ENCODE measurements around the gene UBQLN3. TPM values are rescaled to one million over a fixed set of nuclear protein-coding genes. Genes with fewer than 3 reads are reported as not detected.

The UBQLN3 gene
- total RNA-seq: not detected

GRCh38 chr11:5509803-5510202, at the start of gene UBQLN3:
Gene UBQLN3 (minus strand): TSS chr11:5509957. CDS start chr11:5509558, 399 bp downstream.
- Mint-ChIP-seq H3K4me3 (no peak within 1 kb of the TSS), H3K27ac (no peak within 1 kb of the TSS)

GRCh38 chr11:5557751-5558150, 48.0 kb upstream of the UBQLN3 start:
- Mint-ChIP-seq H3K4me1 (no peaks in the 10 kb centered on the region), H3K36me3 (ENCODE audit: low read depth) (no peaks in the 10 kb centered on the region), H3K27me3 (peaks cover 11% of the 10 kb centered on the region), H3K27ac (no peak overlapping the region), H3K4me3 (no peak overlapping the region), H3K9me3 (no peaks in the 10 kb centered on the region)
- no peak for DNase-seq
- POLR2A ChIA-PET: no interaction called here
- CTCF ChIA-PET: no interaction called here

More at GRCh38 chr11:5509803-5510202, at the start of gene UBQLN3:
- Mint-ChIP-seq H3K4me1 (no peaks in the 10 kb centered on the region), H3K27me3 (peaks cover 8% of the 10 kb centered on the region), H3K36me3 (ENCODE audit: low read depth) (no peaks in the 10 kb centered on the region), H3K9me3 (no peaks in the 10 kb centered on the region)
- POLR2A ChIA-PET: no interaction called here
- CTCF ChIA-PET: no interaction called here
- DNase-seq: no peak

GRCh38 chr11:5556596-5557188, 46.9 kb upstream of the UBQLN3 start:
- Mint-ChIP-seq H3K4me1 (no peaks in the 10 kb centered on the region), H3K9me3 (no peaks in the 10 kb centered on the region), H3K36me3 (ENCODE audit: low read depth) (no peaks in the 10 kb centered on the region), H3K27me3 (peaks cover 11% of the 10 kb centered on the region), H3K27ac (no peak overlapping the region), H3K4me3 (no peak overlapping the region)
- CTCF ChIA-PET: no interaction called here
- POLR2A ChIA-PET: no interaction called here
- DNase-seq: no peak

GRCh38 chr11:5553343-5553742, 43.6 kb upstream of the UBQLN3 start:
- no peak for DNase-seq
- Mint-ChIP-seq H3K36me3 (ENCODE audit: low read depth) (no peaks in the 10 kb centered on the region), H3K4me3 (no peak overlapping the region), H3K9me3 (no peaks in the 10 kb centered on the region), H3K27ac (no peak overlapping the region), H3K27me3 (peaks cover 11% of the 10 kb centered on the region), H3K4me1 (no peaks in the 10 kb centered on the region)
- ChIA-PET CTCF (no interaction called here), POLR2A (no interaction called here)

- no peaks in the 10 kb centered on the region for H3K36me3 Mint-ChIP-seq (ENCODE audit: low read depth)
- CTCF ChIA-PET: no interaction called here
- no peaks in the 10 kb centered on the region for H3K4me1 Mint-ChIP-seq
- POLR2A ChIA-PET: no interaction called here
- no peaks in the 10 kb centered on the region for H3K9me3 Mint-ChIP-seq
- no peak overlapping the region for H3K4me3 Mint-ChIP-seq
- H3K27me3 Mint-ChIP-seq: peaks cover 2% of the 10 kb centered on the region
- no peak overlapping the region for H3K27ac Mint-ChIP-seq
- DNase-seq: no peak
Measured at GRCh38 chr11:5550440-5551095, 40.8 kb upstream of the UBQLN3 start.

- ChIA-PET CTCF (no interaction called here), POLR2A (no interaction called here)
- H3K27ac Mint-ChIP-seq: no peak within 1 kb of the TSS
- no peak for DNase-seq
- no peaks in the 10 kb centered on the region for H3K9me3 Mint-ChIP-seq
- H3K4me1 Mint-ChIP-seq: no peaks in the 10 kb centered on the region
- no peaks in the 10 kb centered on the region for H3K27me3 Mint-ChIP-seq
- H3K36me3 Mint-ChIP-seq (ENCODE audit: low read depth): no peaks in the 10 kb centered on the region
- no peak within 1 kb of the TSS for H3K4me3 Mint-ChIP-seq
Measured at GRCh38 chr11:5548440-5548839, 38.7 kb upstream of the UBQLN3 start, which contains the start of gene OR52H1. Gene OR52H1 (minus strand): TSS chr11:5548540. CDS start chr11:5545505, 3,035 bp downstream.

- Mint-ChIP-seq H3K27me3 (no peaks in the 10 kb centered on the region), H3K4me3 (no peak overlapping the region), H3K36me3 (ENCODE audit: low read depth) (no peaks in the 10 kb centered on the region), H3K9me3 (no peaks in the 10 kb centered on the region), H3K27ac (no peak overlapping the region), H3K4me1 (no peaks in the 10 kb centered on the region)
- ChIA-PET POLR2A (no interaction called here), CTCF (no interaction called here)
- no peak for DNase-seq
Measured at GRCh38 chr11:5547982-5548381, 38.2 kb upstream of the UBQLN3 start.

- Mint-ChIP-seq H3K36me3 (ENCODE audit: low read depth) (no peaks in the 10 kb centered on the region), H3K27ac (no peak overlapping the region), H3K4me1 (no peaks in the 10 kb centered on the region), H3K4me3 (no peak overlapping the region), H3K9me3 (no peaks in the 10 kb centered on the region), H3K27me3 (peaks cover 2% of the 10 kb centered on the region)
- ChIA-PET POLR2A (no interaction called here), CTCF (no interaction called here)
- no peak for DNase-seq
Measured at GRCh38 chr11:5546457-5546856, 36.7 kb upstream of the UBQLN3 start.

- Mint-ChIP-seq H3K27ac (no peak overlapping the region), H3K9me3 (no peaks in the 10 kb centered on the region), H3K4me3 (no peak overlapping the region), H3K27me3 (peaks cover 5% of the 10 kb centered on the region), H3K36me3 (ENCODE audit: low read depth) (no peaks in the 10 kb centered on the region), H3K4me1 (no peaks in the 10 kb centered on the region)
- DNase-seq: no peak
- CTCF ChIA-PET: no interaction called here
- POLR2A ChIA-PET: no interaction called here
Measured at GRCh38 chr11:5541427-5541826, 31.7 kb upstream of the UBQLN3 start.

GRCh38 chr11:5536482-5536881, 26.7 kb upstream of the UBQLN3 start:
- DNase-seq: no peak
- Mint-ChIP-seq H3K4me1 (no peaks in the 10 kb centered on the region), H3K27me3 (peaks cover 3% of the 10 kb centered on the region), H3K9me3 (no peaks in the 10 kb centered on the region), H3K27ac (no peak overlapping the region), H3K36me3 (ENCODE audit: low read depth) (no peaks in the 10 kb centered on the region), H3K4me3 (no peak overlapping the region)
- CTCF ChIA-PET: no interaction called here
- POLR2A ChIA-PET: no interaction called here

- no peak for DNase-seq
- Mint-ChIP-seq H3K4me1 (no peaks in the 10 kb centered on the region), H3K27me3 (peaks cover 3% of the 10 kb centered on the region), H3K27ac (no peak overlapping the region), H3K36me3 (ENCODE audit: low read depth) (no peaks in the 10 kb centered on the region), H3K4me3 (no peak overlapping the region), H3K9me3 (no peaks in the 10 kb centered on the region)
- CTCF ChIA-PET: no interaction called here
- POLR2A ChIA-PET: no interaction called here
Measured at GRCh38 chr11:5534046-5534445, 24.3 kb upstream of the UBQLN3 start.

GRCh38 chr11:5531053-5531831, 21.5 kb upstream of the UBQLN3 start:
- Mint-ChIP-seq H3K36me3 (ENCODE audit: low read depth) (no peaks in the 10 kb centered on the region), H3K27ac (no peak overlapping the region), H3K9me3 (no peaks in the 10 kb centered on the region), H3K4me3 (no peak overlapping the region), H3K27me3 (no peaks in the 10 kb centered on the region), H3K4me1 (no peaks in the 10 kb centered on the region)
- DNase-seq: no peak
- POLR2A ChIA-PET: no interaction called here
- CTCF ChIA-PET: no interaction called here

GRCh38 chr11:5528495-5528894, 18.7 kb upstream of the UBQLN3 start:
- no peak overlapping the region for H3K27ac Mint-ChIP-seq
- no peak for DNase-seq
- no peaks in the 10 kb centered on the region for H3K36me3 Mint-ChIP-seq (ENCODE audit: low read depth)
- POLR2A ChIA-PET: no interaction called here
- CTCF ChIA-PET: no interaction called here
- no peaks in the 10 kb centered on the region for H3K9me3 Mint-ChIP-seq
- no peaks in the 10 kb centered on the region for H3K27me3 Mint-ChIP-seq
- no peaks in the 10 kb centered on the region for H3K4me1 Mint-ChIP-seq
- H3K4me3 Mint-ChIP-seq: no peak overlapping the region

- no peaks in the 10 kb centered on the region for H3K36me3 Mint-ChIP-seq (ENCODE audit: low read depth)
- no peaks in the 10 kb centered on the region for H3K27me3 Mint-ChIP-seq
- H3K4me1 Mint-ChIP-seq: no peaks in the 10 kb centered on the region
- H3K27ac Mint-ChIP-seq: no peak overlapping the region
- H3K4me3 Mint-ChIP-seq: no peak overlapping the region
- H3K9me3 Mint-ChIP-seq: no peaks in the 10 kb centered on the region
- no peak for DNase-seq
- ChIA-PET POLR2A (no interaction called here), CTCF (no interaction called here)
Measured at GRCh38 chr11:5527716-5528115, 18.0 kb upstream of the UBQLN3 start.
